Measurements from ENCODE around the gene NVL.

- TF ChIP-seq EZH2 (IDR thresholded peaks at IDR 0.05; ENCODE audit: borderline replicate concordance, insufficient read depth, low read length, poor library complexity, severe bottlenecking) (no peak), SMC3 (conservative IDR thresholded peaks at IDR 0.05; ENCODE audit: poor library complexity) (no peak), RAD21 (conservative IDR thresholded peaks at IDR 0.05) (no peak), TAF1 (IDR thresholded peaks at IDR 0.05; ENCODE audit: low read depth) (no peak), MXI1 (conservative IDR thresholded peaks at IDR 0.05; ENCODE audit: poor library complexity, severe bottlenecking) (no peak), EP300 (conservative IDR thresholded peaks at IDR 0.05; ENCODE audit: poor library complexity, severe bottlenecking) (no peak), POLR2AphosphoS5 (IDR thresholded peaks at IDR 0.05) (no peak)
- TF ChIP-seq, protein P1, sequence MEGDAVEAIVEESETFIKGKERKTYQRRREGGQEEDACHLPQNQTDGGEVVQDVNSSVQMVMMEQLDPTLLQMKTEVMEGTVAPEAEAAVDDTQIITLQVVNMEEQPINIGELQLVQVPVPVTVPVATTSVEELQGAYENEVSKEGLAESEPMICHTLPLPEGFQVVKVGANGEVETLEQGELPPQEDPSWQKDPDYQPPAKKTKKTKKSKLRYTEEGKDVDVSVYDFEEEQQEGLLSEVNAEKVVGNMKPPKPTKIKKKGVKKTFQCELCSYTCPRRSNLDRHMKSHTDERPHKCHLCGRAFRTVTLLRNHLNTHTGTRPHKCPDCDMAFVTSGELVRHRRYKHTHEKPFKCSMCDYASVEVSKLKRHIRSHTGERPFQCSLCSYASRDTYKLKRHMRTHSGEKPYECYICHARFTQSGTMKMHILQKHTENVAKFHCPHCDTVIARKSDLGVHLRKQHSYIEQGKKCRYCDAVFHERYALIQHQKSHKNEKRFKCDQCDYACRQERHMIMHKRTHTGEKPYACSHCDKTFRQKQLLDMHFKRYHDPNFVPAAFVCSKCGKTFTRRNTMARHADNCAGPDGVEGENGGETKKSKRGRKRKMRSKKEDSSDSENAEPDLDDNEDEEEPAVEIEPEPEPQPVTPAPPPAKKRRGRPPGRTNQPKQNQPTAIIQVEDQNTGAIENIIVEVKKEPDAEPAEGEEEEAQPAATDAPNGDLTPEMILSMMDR (IDR thresholded peaks at IDR 0.05; ENCODE audit: poor library complexity, severe bottlenecking): no peak
Observed at GRCh38 chr1:224178894-224179293, 151.1 kb downstream of the NVL start.

Measured in neural cell (in vitro differentiated cells).